ENCODE results near the gene NME4.

DNA sequence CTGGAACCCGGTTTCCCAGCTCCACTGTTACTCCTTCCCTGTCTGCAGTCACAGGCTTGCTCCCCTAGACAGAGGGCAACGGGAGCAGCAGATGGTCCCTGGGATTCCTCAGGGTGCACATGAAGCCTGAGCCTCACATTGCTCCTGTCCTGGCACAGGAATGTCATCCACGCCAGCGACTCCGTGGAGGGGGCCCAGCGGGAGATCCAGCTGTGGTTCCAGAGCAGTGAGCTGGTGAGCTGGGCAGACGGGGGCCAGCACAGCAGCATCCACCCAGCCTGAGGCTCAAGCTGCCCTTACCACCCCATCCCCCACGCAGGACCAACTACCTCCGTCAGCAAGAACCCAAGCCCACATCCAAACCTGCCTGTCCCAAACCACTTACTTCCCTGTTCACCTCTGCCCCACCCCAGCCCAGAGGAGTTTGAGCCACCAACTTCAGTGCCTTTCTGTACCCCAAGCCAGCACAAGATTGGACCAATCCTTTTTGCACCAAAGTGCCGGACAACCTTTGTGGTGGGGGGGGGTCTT lies 3.1 kb downstream of the NME4 start:
- TF ChIP-seq, protein P1, sequence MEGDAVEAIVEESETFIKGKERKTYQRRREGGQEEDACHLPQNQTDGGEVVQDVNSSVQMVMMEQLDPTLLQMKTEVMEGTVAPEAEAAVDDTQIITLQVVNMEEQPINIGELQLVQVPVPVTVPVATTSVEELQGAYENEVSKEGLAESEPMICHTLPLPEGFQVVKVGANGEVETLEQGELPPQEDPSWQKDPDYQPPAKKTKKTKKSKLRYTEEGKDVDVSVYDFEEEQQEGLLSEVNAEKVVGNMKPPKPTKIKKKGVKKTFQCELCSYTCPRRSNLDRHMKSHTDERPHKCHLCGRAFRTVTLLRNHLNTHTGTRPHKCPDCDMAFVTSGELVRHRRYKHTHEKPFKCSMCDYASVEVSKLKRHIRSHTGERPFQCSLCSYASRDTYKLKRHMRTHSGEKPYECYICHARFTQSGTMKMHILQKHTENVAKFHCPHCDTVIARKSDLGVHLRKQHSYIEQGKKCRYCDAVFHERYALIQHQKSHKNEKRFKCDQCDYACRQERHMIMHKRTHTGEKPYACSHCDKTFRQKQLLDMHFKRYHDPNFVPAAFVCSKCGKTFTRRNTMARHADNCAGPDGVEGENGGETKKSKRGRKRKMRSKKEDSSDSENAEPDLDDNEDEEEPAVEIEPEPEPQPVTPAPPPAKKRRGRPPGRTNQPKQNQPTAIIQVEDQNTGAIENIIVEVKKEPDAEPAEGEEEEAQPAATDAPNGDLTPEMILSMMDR (conservative IDR thresholded peaks at IDR 0.05): no peak
- no peak for TF ChIP-seq ZFX (IDR thresholded peaks at IDR 0.05)
